Peyer's patch (tissue), 4 donors: ENCODE data around the gene SMDT1. TPM values are rescaled to one million over a fixed set of nuclear protein-coding genes. Genes with fewer than 3 reads are reported as not detected.

ENCODE experiments used
- DNase-seq, 3 donors: peaks; one replicate each; pipeline ENCODE4 v3.0.0-alpha.2; 2017 to 2019
- H3K27ac ChIP-seq, 4 donors: fragments of 200-600 bp; sonication (generic); one replicate each; pipeline ENCODE4 v1.5.1; 2016 to 2019
- H3K27me3 ChIP-seq, 2 donors: fragments of 200-600 bp; sonication (generic); one replicate each; pipeline ENCODE4 v1.5.1; 2019
- H3K36me3 ChIP-seq, 3 donors: fragments of 200-600 bp; sonication (generic); one replicate each; pipeline ENCODE4 v1.5.1; 2016 to 2019
- H3K4me1 ChIP-seq, 4 donors: fragments of 200-600 bp; sonication (generic); one replicate each; pipeline ENCODE4 v1.5.1; 2016 to 2019
- H3K4me3 ChIP-seq, 4 donors: fragments of 200-600 bp; sonication (generic); 1 replicate in 3 of 4; 2 replicates in 1 of 4; pipeline ENCODE4 v1.5.1; 2016 to 2019; ENCODE audit warnings: mild to moderate bottlenecking in 1 of 4
- H3K9me3 ChIP-seq, 4 donors: fragments of 200-600 bp; sonication (generic); one replicate each; pipeline ENCODE4 v1.5.1; 2016 to 2019; ENCODE audit warnings: mild to moderate bottlenecking in 1 of 4
- CTCF ChIP-seq, 6 experiments: fragments of 450-650 bp in 4 of 6; fragments of 200-600 bp in 2 of 6; sonication (generic) in 1 of 6; IDR thresholded peaks; one replicate each; pipeline ENCODE4 v1.5.1; 2017 to 2019; ENCODE audit warnings: antibody characterized with exemption in 6 of 6, mild to moderate bottlenecking in 3 of 6, moderate library complexity in 1 of 6
- POLR2A ChIP-seq, 2 donors: fragments of 450-650 bp; IDR thresholded peaks; one replicate each; pipeline ENCODE4 v1.5.1; 2017; ENCODE audit warnings: antibody characterized with exemption in 2 of 2, mild to moderate bottlenecking in 2 of 2, moderate library complexity in 2 of 2
- total RNA-seq, 4 donors: library from RNA; depleted of rRNA; stranded (reverse); fragments of >200 nt; gene quantifications; one replicate each; pipeline ENCODE4 v1.1.0, GENCODE V29; 2016

The SMDT1 gene
- total RNA-seq, 4 donors from 2014 or later = 9.9 to 18.2 (median 17.0) TPM

- peaks cover 0 to 66% (median 0%) of the 10 kb centered on the region in 3 donors for H3K36me3 ChIP-seq
- no peaks in the 10 kb centered on the region for H3K9me3 ChIP-seq
Observed at GRCh38 chr22:42062506-42063170, 16.9 kb upstream of the SMDT1 start.

GRCh38 chr22:42064629-42065028, 14.9 kb upstream of the SMDT1 start:
- TF ChIP-seq POLR2A (IDR thresholded peaks at IDR 0.05) = no peak
- no peak for TF ChIP-seq CTCF (IDR thresholded peaks at IDR 0.05)
- Histone ChIP-seq H3K9me3 (no peaks in the 10 kb centered on the region), H3K27ac (peak overlapping the region in 2 of 4 donors; percentile 65 to 86), H3K4me1 (peaks cover 0 to 2% (median under 1%) of the 10 kb centered on the region in 4 donors), H3K27me3 (no peaks in the 10 kb centered on the region), H3K36me3 (peaks cover 0 to 69% (median 0%) of the 10 kb centered on the region in 3 donors), H3K4me3 (no peak overlapping the region)
- peak in 2 of 3 donors; percentile 74 for DNase-seq

More at GRCh38 chr22:42062506-42063170, 16.9 kb upstream of the SMDT1 start:
- TF ChIP-seq CTCF (IDR thresholded peaks at IDR 0.05) = no peak
- TF ChIP-seq POLR2A (IDR thresholded peaks at IDR 0.05) = no peak
- DNase-seq = peak in 1 of 3 donors; percentile 30
- no peaks in the 10 kb centered on the region for H3K4me1 ChIP-seq
- H3K27me3 ChIP-seq = no peaks in the 10 kb centered on the region
- no peak overlapping the region for H3K27ac ChIP-seq
- no peak overlapping the region for H3K4me3 ChIP-seq

- TF ChIP-seq POLR2A (IDR thresholded peaks at IDR 0.05) (no peak), CTCF (IDR thresholded peaks at IDR 0.05) (no peak)
Observed at GRCh38 chr22:42065438-42066125, 13.9 kb upstream of the SMDT1 start.

GRCh38 chr22:42066126-42066761, 13.3 kb upstream of the SMDT1 start:
- peaks cover 0 to 53% (median 0%) of the 10 kb centered on the region in 3 donors for H3K36me3 ChIP-seq
- peak overlapping the region in 2 of 4 donors; percentile 65 to 86 for H3K27ac ChIP-seq
- H3K4me1 ChIP-seq = peaks cover 3 to 10% (median 7%) of the 10 kb centered on the region in 4 donors
- H3K27me3 ChIP-seq = no peaks in the 10 kb centered on the region
- no peak overlapping the region for H3K4me3 ChIP-seq
- H3K9me3 ChIP-seq = no peaks in the 10 kb centered on the region
- TF ChIP-seq CTCF (IDR thresholded peaks at IDR 0.05) (no peak), POLR2A (IDR thresholded peaks at IDR 0.05) (no peak)
- peak in 1 of 3 donors; percentile 39 for DNase-seq

More at GRCh38 chr22:42065438-42066125, 13.9 kb upstream of the SMDT1 start:
- H3K9me3 ChIP-seq = no peaks in the 10 kb centered on the region
- peaks cover 3 to 7% (median 6%) of the 10 kb centered on the region in 4 donors for H3K4me1 ChIP-seq
- no peaks in the 10 kb centered on the region for H3K27me3 ChIP-seq
- DNase-seq = peak in 1 of 3 donors; percentile 38
- H3K4me3 ChIP-seq = no peak overlapping the region
- peaks cover 0 to 59% (median 0%) of the 10 kb centered on the region in 3 donors for H3K36me3 ChIP-seq
- peak overlapping the region in 2 of 4 donors; percentile 65 to 86 for H3K27ac ChIP-seq

- peak in 1 of 3 donors; percentile 45 for DNase-seq
Observed at GRCh38 chr22:42066937-42067336, 12.6 kb upstream of the SMDT1 start.

More at GRCh38 chr22:42066937-42067336, 12.6 kb upstream of the SMDT1 start:
- TF ChIP-seq CTCF (IDR thresholded peaks at IDR 0.05) = no peak
- TF ChIP-seq POLR2A (IDR thresholded peaks at IDR 0.05) = no peak
- H3K4me1 ChIP-seq = peaks cover 3 to 17% (median 11%) of the 10 kb centered on the region in 4 donors
- H3K27me3 ChIP-seq = no peaks in the 10 kb centered on the region
- H3K9me3 ChIP-seq = no peaks in the 10 kb centered on the region
- H3K27ac ChIP-seq = no peak overlapping the region
- H3K36me3 ChIP-seq = peaks cover 0 to 46% (median 0%) of the 10 kb centered on the region in 3 donors
- H3K4me3 ChIP-seq = no peak overlapping the region
